ENCODE data around the gene CARD6. TPM values are rescaled to one million over a fixed set of nuclear protein-coding genes. Genes with fewer than 3 reads are reported as not detected.

The CARD6 gene
- total and polyA plus RNA-seq, 2 of the 13 experiments (the other 11 are each of a cell fraction or from before 2014, with no cell fraction given) = 0.33 to 1.4 TPM

DNA sequence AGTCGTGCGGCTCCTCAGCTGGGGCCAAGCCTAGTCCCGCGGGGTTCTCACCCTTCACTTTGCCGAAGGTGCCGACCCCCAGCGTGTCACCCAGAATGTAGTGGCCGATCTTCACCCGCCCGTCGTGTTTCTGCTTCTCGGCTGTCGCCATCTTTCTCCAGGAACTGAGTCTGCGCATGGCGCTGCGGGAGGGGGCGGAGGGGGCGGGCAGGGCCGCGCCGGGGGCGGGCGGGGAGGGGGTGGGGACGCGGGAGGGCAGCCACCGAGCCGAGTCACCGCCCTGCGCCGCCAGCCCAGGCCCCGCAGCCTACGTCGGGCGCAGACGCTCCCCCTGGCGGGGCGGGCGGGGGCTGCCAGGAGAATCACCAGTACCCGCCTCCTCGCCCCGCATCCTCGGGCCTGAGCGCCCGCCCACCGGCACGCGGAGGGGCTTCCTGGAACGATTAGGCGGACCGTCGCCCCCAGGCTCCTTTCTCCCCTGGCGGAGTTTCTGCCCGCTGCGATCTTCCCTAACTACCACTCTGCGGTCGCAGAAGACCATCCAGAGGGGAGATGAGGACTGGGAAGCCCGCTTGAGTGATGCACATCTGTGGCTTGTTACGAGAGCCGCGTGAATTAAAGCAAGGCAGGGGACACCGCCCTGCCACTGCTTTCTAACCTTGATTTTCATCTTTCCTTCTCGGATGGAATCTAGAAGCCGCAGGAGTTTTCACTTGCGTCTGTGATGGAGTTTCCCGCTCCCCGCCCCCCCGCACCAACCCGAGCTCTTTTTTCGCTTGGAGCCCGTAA is 43.0 kb upstream of the CARD6 start, which contains the start of gene PRKAA1 (continued):
- TF ChIP-seq, protein P1, sequence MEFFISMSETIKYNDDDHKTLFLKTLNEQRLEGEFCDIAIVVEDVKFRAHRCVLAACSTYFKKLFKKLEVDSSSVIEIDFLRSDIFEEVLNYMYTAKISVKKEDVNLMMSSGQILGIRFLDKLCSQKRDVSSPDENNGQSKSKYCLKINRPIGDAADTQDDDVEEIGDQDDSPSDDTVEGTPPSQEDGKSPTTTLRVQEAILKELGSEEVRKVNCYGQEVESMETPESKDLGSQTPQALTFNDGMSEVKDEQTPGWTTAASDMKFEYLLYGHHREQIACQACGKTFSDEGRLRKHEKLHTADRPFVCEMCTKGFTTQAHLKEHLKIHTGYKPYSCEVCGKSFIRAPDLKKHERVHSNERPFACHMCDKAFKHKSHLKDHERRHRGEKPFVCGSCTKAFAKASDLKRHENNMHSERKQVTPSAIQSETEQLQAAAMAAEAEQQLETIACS (CRISPR knock-in tag; IDR thresholded peaks at IDR 0.05) = no peak
- TF ChIP-seq, protein P2, sequence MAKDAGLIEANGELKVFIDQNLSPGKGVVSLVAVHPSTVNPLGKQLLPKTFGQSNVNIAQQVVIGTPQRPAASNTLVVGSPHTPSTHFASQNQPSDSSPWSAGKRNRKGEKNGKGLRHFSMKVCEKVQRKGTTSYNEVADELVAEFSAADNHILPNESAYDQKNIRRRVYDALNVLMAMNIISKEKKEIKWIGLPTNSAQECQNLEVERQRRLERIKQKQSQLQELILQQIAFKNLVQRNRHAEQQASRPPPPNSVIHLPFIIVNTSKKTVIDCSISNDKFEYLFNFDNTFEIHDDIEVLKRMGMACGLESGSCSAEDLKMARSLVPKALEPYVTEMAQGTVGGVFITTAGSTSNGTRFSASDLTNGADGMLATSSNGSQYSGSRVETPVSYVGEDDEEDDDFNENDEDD (CRISPR knock-in tag; IDR thresholded peaks at IDR 0.05; ENCODE audit: borderline replicate concordance) = peak; percentile 77; the same call in 1 of the 2 replicates
- TF ChIP-seq, protein P3, sequence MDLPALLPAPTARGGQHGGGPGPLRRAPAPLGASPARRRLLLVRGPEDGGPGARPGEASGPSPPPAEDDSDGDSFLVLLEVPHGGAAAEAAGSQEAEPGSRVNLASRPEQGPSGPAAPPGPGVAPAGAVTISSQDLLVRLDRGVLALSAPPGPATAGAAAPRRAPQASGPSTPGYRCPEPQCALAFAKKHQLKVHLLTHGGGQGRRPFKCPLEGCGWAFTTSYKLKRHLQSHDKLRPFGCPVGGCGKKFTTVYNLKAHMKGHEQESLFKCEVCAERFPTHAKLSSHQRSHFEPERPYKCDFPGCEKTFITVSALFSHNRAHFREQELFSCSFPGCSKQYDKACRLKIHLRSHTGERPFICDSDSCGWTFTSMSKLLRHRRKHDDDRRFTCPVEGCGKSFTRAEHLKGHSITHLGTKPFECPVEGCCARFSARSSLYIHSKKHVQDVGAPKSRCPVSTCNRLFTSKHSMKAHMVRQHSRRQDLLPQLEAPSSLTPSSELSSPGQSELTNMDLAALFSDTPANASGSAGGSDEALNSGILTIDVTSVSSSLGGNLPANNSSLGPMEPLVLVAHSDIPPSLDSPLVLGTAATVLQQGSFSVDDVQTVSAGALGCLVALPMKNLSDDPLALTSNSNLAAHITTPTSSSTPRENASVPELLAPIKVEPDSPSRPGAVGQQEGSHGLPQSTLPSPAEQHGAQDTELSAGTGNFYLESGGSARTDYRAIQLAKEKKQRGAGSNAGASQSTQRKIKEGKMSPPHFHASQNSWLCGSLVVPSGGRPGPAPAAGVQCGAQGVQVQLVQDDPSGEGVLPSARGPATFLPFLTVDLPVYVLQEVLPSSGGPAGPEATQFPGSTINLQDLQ (CRISPR knock-in tag; IDR thresholded peaks at IDR 0.05) = no peak
- TF ChIP-seq TEAD2 (CRISPR knock-in tag; IDR thresholded peaks at IDR 0.05) (no peak), ZNF432 (CRISPR knock-in tag; IDR thresholded peaks at IDR 0.05; ENCODE audit: borderline replicate concordance) (no peak), PHF20 (CRISPR knock-in tag; IDR thresholded peaks at IDR 0.05) (no peak), SRF (IDR thresholded peaks at IDR 0.05; ENCODE audit: low read depth, low read length) (no peak), ZNF615 (CRISPR knock-in tag; IDR thresholded peaks at IDR 0.05; ENCODE audit: borderline replicate concordance) (no peak), SP2 (CRISPR knock-in tag; IDR thresholded peaks at IDR 0.05) (no peak), BHLHE40 (IDR thresholded peaks at IDR 0.05; ENCODE audit: low read length) (no peak)
- TF ChIP-seq, protein P4, sequence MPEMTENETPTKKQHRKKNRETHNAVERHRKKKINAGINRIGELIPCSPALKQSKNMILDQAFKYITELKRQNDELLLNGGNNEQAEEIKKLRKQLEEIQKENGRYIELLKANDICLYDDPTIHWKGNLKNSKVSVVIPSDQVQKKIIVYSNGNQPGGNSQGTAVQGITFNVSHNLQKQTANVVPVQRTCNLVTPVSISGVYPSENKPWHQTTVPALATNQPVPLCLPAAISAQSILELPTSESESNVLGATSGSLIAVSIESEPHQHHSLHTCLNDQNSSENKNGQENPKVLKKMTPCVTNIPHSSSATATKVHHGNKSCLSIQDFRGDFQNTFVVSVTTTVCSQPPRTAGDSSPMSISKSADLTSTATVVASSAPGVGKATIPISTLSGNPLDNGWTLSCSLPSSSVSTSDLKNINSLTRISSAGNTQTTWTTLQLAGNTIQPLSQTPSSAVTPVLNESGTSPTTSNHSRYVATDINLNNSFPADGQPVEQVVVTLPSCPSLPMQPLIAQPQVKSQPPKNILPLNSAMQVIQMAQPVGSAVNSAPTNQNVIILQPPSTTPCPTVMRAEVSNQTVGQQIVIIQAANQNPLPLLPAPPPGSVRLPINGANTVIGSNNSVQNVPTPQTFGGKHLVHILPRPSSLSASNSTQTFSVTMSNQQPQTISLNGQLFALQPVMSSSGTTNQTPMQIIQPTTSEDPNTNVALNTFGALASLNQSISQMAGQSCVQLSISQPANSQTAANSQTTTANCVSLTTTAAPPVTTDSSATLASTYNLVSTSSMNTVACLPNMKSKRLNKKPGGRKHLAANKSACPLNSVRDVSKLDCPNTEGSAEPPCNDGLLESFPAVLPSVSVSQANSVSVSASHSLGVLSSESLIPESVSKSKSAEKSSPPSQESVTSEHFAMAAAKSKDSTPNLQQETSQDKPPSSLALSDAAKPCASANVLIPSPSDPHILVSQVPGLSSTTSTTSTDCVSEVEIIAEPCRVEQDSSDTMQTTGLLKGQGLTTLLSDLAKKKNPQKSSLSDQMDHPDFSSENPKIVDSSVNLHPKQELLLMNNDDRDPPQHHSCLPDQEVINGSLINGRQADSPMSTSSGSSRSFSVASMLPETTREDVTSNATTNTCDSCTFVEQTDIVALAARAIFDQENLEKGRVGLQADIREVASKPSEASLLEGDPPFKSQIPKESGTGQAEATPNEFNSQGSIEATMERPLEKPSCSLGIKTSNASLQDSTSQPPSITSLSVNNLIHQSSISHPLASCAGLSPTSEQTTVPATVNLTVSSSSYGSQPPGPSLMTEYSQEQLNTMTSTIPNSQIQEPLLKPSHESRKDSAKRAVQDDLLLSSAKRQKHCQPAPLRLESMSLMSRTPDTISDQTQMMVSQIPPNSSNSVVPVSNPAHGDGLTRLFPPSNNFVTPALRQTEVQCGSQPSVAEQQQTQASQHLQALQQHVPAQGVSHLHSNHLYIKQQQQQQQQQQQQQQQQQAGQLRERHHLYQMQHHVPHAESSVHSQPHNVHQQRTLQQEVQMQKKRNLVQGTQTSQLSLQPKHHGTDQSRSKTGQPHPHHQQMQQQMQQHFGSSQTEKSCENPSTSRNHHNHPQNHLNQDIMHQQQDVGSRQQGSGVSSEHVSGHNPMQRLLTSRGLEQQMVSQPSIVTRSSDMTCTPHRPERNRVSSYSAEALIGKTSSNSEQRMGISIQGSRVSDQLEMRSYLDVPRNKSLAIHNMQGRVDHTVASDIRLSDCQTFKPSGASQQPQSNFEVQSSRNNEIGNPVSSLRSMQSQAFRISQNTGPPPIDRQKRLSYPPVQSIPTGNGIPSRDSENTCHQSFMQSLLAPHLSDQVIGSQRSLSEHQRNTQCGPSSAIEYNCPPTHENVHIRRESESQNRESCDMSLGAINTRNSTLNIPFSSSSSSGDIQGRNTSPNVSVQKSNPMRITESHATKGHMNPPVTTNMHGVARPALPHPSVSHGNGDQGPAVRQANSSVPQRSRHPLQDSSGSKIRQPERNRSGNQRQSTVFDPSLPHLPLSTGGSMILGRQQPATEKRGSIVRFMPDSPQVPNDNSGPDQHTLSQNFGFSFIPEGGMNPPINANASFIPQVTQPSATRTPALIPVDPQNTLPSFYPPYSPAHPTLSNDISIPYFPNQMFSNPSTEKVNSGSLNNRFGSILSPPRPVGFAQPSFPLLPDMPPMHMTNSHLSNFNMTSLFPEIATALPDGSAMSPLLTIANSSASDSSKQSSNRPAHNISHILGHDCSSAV (CRISPR knock-in tag; IDR thresholded peaks at IDR 0.05; ENCODE audit: borderline replicate concordance) = no peak
- TF ChIP-seq, protein P5, sequence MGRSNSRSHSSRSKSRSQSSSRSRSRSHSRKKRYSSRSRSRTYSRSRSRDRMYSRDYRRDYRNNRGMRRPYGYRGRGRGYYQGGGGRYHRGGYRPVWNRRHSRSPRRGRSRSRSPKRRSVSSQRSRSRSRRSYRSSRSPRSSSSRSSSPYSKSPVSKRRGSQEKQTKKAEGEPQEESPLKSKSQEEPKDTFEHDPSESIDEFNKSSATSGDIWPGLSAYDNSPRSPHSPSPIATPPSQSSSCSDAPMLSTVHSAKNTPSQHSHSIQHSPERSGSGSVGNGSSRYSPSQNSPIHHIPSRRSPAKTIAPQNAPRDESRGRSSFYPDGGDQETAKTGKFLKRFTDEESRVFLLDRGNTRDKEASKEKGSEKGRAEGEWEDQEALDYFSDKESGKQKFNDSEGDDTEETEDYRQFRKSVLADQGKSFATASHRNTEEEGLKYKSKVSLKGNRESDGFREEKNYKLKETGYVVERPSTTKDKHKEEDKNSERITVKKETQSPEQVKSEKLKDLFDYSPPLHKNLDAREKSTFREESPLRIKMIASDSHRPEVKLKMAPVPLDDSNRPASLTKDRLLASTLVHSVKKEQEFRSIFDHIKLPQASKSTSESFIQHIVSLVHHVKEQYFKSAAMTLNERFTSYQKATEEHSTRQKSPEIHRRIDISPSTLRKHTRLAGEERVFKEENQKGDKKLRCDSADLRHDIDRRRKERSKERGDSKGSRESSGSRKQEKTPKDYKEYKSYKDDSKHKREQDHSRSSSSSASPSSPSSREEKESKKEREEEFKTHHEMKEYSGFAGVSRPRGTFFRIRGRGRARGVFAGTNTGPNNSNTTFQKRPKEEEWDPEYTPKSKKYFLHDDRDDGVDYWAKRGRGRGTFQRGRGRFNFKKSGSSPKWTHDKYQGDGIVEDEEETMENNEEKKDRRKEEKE (IDR thresholded peaks at IDR 0.05) = no peak
